ENCODE data around the gene MATR3. TPM values are rescaled to one million over a fixed set of nuclear protein-coding genes. Genes with fewer than 3 reads are reported as not detected.

The MATR3 gene
- total and polyA plus RNA-seq, 10 of the 15 experiments (the other 5 are each of a cell fraction or from before 2014, with no cell fraction given) = 134 to 401 (median 221) TPM

DNA sequence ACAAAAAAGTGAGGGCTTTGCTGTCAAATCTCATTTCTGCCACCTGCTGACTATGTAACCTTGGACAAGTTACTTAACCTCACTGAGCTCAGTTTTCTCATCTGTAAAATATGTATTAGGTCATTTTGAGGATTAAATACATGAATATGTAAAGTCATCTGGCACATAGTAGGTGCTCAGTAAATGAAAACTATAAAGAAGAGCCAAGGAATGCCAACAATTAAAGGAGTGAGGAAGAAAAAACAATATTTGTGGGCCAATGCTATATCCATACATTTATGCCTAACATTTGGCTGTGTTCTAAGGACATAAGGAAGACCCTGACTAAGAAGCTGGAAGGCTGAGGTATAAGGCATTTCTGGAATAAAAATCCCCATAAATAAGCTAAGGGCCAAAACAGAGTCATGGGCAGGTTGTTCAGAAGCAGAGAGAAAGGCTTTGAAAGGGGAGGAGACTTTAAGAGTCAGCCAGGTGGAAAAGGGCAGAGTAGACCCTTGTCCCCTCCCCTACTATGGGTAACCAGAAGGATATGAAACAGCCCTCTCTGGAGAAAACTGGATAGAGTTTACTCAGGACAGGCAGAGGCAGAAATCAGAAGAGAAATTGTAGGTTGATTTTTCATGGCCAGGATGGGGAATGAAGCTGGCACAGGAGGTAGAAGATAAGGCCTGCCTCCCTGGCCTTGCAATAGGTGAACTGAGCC, 47.8 kb upstream of the MATR3 start:
- Histone ChIP-seq H3K9ac (ENCODE audit: control insufficient read depth, insufficient read depth, low read length) (no peak overlapping the region), H3K4me1 (ENCODE audit: control insufficient read depth, insufficient read depth, low read length) (peaks cover 6% of the 10 kb centered on the region; the same call in 1 of the 2 replicates), H3K36me3 (ENCODE audit: control insufficient read depth in 2 of 2, insufficient read depth in 2 of 2, low read length in 1 of 2) (no peaks in the 10 kb centered on the region), H2AFZ (ENCODE audit: control insufficient read depth, low read depth, low read length) (peak overlapping the region; percentile 72), H3K27me3 (replicated peaks in 1 of 2; ENCODE audit: control insufficient read depth in 2 of 2, insufficient read depth in 2 of 2, low read length in 1 of 2) (no peaks in the 10 kb centered on the region), H3K4me2 (ENCODE audit: control insufficient read depth, insufficient read depth) (peak overlapping the region; percentile 17; the same call in 1 of the 2 replicates), H3K27ac (ENCODE audit: control insufficient read depth, insufficient read depth) (no peak overlapping the region), H4K20me1 (ENCODE audit: control insufficient read depth, insufficient read depth) (no peaks in the 10 kb centered on the region), H3K9me3 (replicated peaks; ENCODE audit: control insufficient read depth, insufficient read depth, low read length) (no peaks in the 10 kb centered on the region), H3K4me3 (no peak overlapping the region), H3K79me2 (ENCODE audit: control insufficient read depth, insufficient read depth, low read length) (no peaks in the 10 kb centered on the region)
- RAD21 ChIA-PET (ENCODE audit: unreplicated experiment) = interaction anchor here (0.6 to 1.9 kb wide), 8 partner anchors 23 to 1355 kb away, joined by 3 to 7 read pairs (median 3); partner anchors contain the start of gene SIL1
- no peak for ATAC-seq
- in situ Hi-C loops (cut with MboI) (no loop called here), intact Hi-C loops (cut with micrococcal nuclease; ENCODE audit: unreplicated experiment) (no loop called here)
- DNase-seq (ENCODE audit: low read depth, low spot score) = no peak
- no TSS peak for BruUV-seq (replicated peaks)
- TF ChIP-seq IRF4 (IDR thresholded peaks at IDR 0.05; ENCODE audit: low read depth, low read length) = no peak
- TF ChIP-seq, protein P1, sequence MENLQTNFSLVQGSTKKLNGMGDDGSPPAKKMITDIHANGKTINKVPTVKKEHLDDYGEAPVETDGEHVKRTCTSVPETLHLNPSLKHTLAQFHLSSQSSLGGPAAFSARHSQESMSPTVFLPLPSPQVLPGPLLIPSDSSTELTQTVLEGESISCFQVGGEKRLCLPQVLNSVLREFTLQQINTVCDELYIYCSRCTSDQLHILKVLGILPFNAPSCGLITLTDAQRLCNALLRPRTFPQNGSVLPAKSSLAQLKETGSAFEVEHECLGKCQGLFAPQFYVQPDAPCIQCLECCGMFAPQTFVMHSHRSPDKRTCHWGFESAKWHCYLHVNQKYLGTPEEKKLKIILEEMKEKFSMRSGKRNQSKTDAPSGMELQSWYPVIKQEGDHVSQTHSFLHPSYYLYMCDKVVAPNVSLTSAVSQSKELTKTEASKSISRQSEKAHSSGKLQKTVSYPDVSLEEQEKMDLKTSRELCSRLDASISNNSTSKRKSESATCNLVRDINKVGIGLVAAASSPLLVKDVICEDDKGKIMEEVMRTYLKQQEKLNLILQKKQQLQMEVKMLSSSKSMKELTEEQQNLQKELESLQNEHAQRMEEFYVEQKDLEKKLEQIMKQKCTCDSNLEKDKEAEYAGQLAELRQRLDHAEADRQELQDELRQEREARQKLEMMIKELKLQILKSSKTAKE (IDR thresholded peaks at IDR 0.05; ENCODE audit: low read depth, poor library complexity, severe bottlenecking) = no peak
- no peak for TF ChIP-seq YBX1 (IDR thresholded peaks at IDR 0.05)
- FAIRE-seq = no peak
- SMC1A ChIA-PET (ENCODE audit: uncharacterized antibody, unreplicated experiment) = interaction anchor here (0.7 to 2.0 kb wide), 10 partner anchors 16 to 456 kb away, joined by 3 to 5 read pairs (median 3); no protein-coding TSS in a partner anchor
- CTCF ChIA-PET = interaction anchor here (0.7 to 2.1 kb wide), 15 partner anchors 15 to 697 kb away, joined by 3 to 8 read pairs (median 4); partner anchors contain the start of gene PAIP2
- POLR2A ChIA-PET = no interaction called here
